GM18873 (cell line): ENCODE measurements around the gene TRIM29.
"Not testable (repeated sequence)": the region's sequence is repeated elsewhere in the genome, so short reads cannot be mapped to it uniquely, and the experiment has no call there.

ENCODE experiments used
- ATAC-seq: cut with Tn5 transposase; IDR thresholded peaks from one replicate; pipeline ENCODE4 v1.9.1; 2021; ENCODE audit warnings: mild to moderate bottlenecking, moderate library complexity, moderate number of reproducible peaks; ENCODE audit not compliant: unreplicated experiment, low FRiP score

TRIM29 gene, protein sequence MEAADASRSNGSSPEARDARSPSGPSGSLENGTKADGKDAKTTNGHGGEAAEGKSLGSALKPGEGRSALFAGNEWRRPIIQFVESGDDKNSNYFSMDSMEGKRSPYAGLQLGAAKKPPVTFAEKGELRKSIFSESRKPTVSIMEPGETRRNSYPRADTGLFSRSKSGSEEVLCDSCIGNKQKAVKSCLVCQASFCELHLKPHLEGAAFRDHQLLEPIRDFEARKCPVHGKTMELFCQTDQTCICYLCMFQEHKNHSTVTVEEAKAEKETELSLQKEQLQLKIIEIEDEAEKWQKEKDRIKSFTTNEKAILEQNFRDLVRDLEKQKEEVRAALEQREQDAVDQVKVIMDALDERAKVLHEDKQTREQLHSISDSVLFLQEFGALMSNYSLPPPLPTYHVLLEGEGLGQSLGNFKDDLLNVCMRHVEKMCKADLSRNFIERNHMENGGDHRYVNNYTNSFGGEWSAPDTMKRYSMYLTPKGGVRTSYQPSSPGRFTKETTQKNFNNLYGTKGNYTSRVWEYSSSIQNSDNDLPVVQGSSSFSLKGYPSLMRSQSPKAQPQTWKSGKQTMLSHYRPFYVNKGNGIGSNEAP

GRCh38 chr11:120137611-120138521 is at the start of gene TRIM29:
TSS of gene TRIM29 (minus strand) at chr11:120138113. CDS start at chr11:120138031, 82 bp downstream.
- ATAC-seq = no peak

GRCh38 chr11:120186774-120187591 is 49.1 kb upstream of the TRIM29 start:
- no peak for ATAC-seq

GRCh38 chr11:120186456-120186773 is 48.5 kb upstream of the TRIM29 start:
- no peak for ATAC-seq

GRCh38 chr11:120185706-120186455 is 48.0 kb upstream of the TRIM29 start:
- no peak for ATAC-seq

DNA sequence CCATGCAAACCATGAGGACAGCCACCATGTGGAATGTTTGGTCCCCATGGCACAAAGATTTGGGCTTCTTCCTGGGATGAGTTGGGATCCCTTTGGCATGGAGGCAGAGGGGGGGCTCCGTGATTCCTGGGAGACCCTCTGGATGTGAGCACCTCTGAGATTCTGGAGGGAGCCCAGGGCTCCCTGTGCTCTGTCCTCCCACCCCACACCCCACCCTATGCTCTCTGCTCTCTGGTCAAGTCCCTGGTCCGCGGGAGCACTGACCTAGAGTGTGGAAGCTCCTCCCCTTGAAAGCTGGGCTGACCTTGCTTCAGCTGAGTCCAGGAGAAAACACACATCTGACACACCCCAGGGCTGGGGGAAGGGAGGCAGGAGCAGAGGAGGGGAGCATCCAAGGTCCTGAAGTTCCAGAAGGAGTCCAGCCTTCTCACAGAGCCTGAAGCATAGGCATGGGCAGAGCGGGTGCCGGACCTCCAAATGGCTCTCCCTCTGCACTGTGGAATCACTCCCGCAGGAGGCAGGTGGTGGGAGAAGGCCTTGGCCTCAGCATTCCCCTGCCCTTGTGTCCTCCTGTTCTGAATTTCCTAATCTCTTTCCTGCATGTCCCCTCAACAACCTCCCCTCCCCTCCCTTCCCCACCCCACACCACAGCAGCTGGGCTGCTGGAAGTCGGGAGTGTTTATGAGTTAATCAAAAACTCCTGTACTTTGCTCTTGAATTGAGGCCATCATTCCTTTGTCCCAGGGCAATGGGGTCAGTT is 47.2 kb upstream of the TRIM29 start:
- no peak for ATAC-seq

DNA sequence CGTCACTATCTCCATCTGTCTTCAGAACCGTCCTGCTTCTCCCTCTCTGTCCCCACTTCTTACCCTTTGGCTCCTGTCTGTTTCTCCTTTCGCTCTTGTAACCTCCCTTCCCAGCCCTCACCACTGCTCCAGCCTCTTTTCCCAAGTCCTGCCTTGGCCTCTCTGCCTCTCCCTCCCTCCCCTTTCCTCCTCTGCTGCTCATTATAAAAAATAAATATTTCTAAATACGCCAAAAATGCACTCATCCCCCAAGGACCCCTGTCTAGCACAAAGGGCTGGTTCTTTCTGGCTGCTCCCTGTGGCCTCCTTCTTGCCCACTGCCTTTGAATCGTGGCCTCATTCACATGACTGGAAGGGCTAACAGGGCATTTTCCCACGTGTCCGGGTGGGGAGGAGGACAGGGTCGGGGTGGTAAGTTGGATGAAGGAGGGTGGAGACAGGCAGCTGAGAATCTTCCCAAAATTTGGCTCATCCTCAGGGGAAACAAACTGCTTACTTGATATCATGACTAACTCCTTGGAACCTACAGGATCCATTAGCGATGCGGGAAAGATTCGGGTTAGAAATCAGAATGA is 46.5 kb upstream of the TRIM29 start:
- ATAC-seq = no peak

DNA sequence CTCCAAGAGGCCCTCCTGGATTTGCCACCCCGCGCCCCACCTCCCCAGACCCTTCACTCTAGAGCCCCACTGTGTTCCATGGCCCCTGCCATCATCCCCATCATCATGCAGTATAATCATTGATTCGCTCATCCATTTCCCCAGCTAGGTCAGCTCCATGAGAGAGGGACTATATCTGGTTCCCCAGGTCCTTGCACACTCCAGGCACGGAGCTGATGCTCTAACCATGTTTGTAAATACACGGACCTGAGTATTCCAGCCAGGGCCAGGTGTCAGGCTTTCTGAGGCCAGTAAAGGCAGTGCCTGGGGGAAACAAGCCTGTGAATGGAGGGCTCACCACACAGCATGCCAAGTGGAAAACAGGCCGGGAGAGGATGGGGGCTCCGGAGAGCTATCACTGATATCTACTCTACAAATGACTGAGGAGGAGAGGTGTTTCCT is 45.8 kb upstream of the TRIM29 start:
- no peak for ATAC-seq

- no peak for ATAC-seq
Measured at GRCh38 chr11:120182790-120183491, 45.0 kb upstream of the TRIM29 start.

GRCh38 chr11:120182372-120182771 is 44.5 kb upstream of the TRIM29 start:
- ATAC-seq = no peak

DNA sequence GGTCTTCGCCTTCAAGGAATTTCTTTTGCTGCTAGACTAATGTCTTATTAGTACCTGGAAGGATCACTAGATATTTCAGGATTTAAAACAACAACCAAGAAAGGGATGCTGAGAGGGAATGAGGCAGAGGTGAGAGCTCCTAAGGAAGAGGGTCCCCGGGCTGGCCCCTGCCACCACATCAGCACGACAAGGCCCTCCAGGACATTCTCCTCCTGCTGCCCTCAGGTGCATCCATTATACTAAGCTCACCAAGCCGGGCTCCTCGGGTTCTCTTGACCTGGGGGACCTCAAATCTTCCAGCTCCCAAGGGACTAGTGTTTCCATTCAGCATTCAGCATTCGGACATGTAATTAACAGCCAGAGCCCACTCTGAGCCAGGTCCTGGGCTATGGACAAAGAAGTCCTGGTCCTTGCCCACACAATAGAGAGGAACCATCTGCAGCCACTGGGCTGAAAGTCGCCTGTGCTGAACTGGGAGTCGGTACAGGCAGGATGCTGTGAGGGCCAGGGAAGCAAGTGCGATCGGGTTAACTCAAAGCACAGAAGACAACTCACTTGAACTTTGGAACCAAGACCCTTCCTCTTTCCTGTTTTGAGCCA is 43.6 kb upstream of the TRIM29 start:
- ATAC-seq = no peak

DNA sequence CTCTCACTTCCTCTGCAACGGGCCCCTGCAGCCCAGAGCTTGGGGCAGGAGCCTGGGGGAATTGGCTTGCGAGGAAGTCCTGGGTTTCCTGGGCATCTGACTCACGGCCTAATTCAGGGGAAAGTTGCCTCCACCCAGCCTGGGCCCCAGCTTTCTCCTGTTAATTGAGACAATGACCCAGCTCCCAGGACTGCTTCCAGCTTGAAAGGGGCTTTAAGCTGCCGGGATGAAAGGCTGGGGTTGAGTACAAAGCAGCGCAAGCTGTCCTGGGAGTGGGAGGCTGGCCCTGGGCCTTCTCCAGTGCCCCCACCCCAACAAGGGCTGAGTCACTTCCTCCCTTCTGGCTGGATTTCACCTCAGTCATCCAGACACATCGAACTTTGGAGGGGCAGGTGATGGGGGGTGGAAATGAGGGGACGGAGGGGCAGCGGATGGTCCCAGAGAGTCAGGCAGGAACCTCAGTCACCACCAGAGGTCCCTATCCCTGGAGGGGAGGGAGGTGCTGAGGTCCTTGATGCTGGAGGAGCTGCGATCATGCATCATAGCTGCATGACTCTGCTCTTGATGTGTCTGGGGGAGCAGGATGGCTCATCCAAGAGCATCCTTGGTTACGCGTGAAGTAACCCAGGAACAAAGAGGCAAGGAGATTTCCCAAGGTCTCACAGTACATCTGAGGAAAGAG is 42.8 kb upstream of the TRIM29 start:
- no peak for ATAC-seq

DNA sequence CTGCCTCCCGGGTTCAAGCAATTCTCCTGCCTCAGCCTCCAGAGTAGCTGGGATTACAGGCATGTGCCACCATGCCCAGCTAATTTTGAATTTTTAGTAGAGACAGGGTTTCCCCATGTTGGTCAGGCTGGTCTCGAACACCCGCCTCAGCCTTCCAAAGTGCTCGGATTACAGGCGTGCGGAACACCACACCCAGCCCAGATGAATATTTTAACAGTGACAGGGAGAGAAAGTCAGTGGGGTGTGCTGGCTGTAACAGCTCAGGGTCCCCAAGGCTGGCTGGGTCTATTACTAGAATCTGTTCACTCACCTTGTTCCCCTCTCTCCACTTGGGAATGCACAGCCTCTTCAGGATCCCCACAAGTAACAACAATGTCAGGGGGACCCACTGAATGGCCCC is 42.1 kb upstream of the TRIM29 start:
- ATAC-seq = not testable (repeated sequence)

- no peak for ATAC-seq
Measured at GRCh38 chr11:120179057-120179672, 41.3 kb upstream of the TRIM29 start.

DNA sequence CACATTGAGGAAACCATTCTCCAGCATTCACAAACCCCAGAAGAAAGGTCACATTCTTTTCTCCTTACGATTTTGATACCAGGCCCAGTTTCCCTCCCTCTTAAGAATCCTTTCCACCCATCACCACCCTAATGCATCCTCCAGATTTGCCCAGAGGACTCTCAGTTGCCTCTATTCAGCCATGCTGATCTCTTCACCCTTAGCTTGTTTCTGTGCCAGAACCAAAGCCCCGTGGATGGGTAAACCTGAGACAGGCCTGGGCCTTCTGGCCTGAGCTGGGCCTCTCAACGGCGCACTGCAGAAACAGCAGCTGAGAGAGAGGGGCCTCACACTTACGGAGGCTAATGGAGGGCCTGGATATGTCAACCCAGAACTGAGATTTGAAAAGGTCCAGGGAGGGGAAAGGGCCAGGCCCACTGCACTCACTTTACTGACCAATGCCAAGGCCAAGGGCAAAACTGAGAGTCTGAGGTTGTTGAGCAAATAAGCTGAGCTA is 40.7 kb upstream of the TRIM29 start:
- ATAC-seq = no peak

GRCh38 chr11:120174866-120175265 is 37.0 kb upstream of the TRIM29 start:
- ATAC-seq = no peak

- ATAC-seq = no peak
Measured at GRCh38 chr11:120173807-120174206, 35.9 kb upstream of the TRIM29 start.
